Activated naive CD4-positive, alpha-beta T cell treated with anti-CD3 and anti-CD28 coated beads for 36 hours (primary cell): Measurements from ENCODE around the gene GYPB. TPM values are rescaled to one million over a fixed set of nuclear protein-coding genes. Genes with fewer than 3 reads are reported as not detected.
"Not testable (repeated sequence)": the region's sequence is repeated elsewhere in the genome, so short reads cannot be mapped to it uniquely, and the experiment has no call there.

ENCODE experiments used
- CTCF ChIA-PET: fragments of 350-600 bp; sonication (Branson Sonifier 250); formaldehyde crosslinking; loops from one replicate; lab custom pipeline; 2021; ENCODE audit warnings: antibody characterized with exemption; lab: Charles Lee
- DNase-seq: peaks from one replicate; pipeline ENCODE4 v3.0.0-alpha.2; 2020
- H3K27ac Mint-ChIP-seq: one replicate; pipeline ENCODE4 v1.8.0; 2021; ENCODE audit warnings: mild to moderate bottlenecking, mixed read lengths
- H3K27me3 Mint-ChIP-seq: one replicate; pipeline ENCODE4 v1.8.0; 2021; ENCODE audit warnings: low read depth, mixed read lengths
- H3K36me3 Mint-ChIP-seq: one replicate; pipeline ENCODE4 v1.8.0; 2021; ENCODE audit warnings: low read depth, mixed read lengths
- H3K4me1 Mint-ChIP-seq: one replicate; pipeline ENCODE4 v1.8.0; 2021; ENCODE audit warnings: low read depth, mixed read lengths
- H3K4me3 Mint-ChIP-seq: one replicate; pipeline ENCODE4 v1.8.0; 2021; ENCODE audit warnings: mild to moderate bottlenecking, moderate library complexity, mixed read lengths
- H3K9me3 Mint-ChIP-seq: one replicate; pipeline ENCODE4 v1.8.0; 2021; ENCODE audit warnings: mixed read lengths
- intact Hi-C: fragments of 100-400 bp; cut with micrococcal nuclease; formaldehyde crosslinking; loops from one replicate; pipeline ENCODE4 v1.15.1; 2023
- total RNA-seq, 2 experiments: library from RNA; stranded (reverse); gene quantifications; one replicate each; pipeline ENCODE4 v1.2.3, GENCODE V29; 2021

Gene GYPB
- total RNA-seq = not detected

- H3K4me1 Mint-ChIP-seq, H3K27ac Mint-ChIP-seq, H3K4me3 Mint-ChIP-seq, intact Hi-C loops, H3K9me3 Mint-ChIP-seq, CTCF ChIA-PET, H3K36me3 Mint-ChIP-seq, H3K27me3 Mint-ChIP-seq, DNase-seq: not testable (repeated sequence)
Observed at GRCh38 chr4:144019277-144019676, at the start of gene GYPB. GYPB (minus strand) TSS chr4:144019380; CDS start chr4:144019287, 93 bp downstream.

- H3K27ac Mint-ChIP-seq, CTCF ChIA-PET, H3K36me3 Mint-ChIP-seq, H3K27me3 Mint-ChIP-seq, H3K4me3 Mint-ChIP-seq, H3K4me1 Mint-ChIP-seq, intact Hi-C loops, DNase-seq: not testable (repeated sequence)
- H3K9me3 Mint-ChIP-seq = peaks cover 12% of the 10 kb centered on the region
Observed at GRCh38 chr4:144061556-144061955, 42.4 kb upstream of the GYPB start.

- H3K27me3 Mint-ChIP-seq, CTCF ChIA-PET, H3K36me3 Mint-ChIP-seq, H3K27ac Mint-ChIP-seq, H3K4me1 Mint-ChIP-seq, DNase-seq, intact Hi-C loops, H3K4me3 Mint-ChIP-seq: not testable (repeated sequence)
- peaks cover 12% of the 10 kb centered on the region for H3K9me3 Mint-ChIP-seq
Observed at GRCh38 chr4:144060234-144060859, 41.2 kb upstream of the GYPB start.

- Mint-ChIP-seq H3K4me1 (no peaks in the 10 kb centered on the region), H3K27ac (no peak overlapping the region), H3K27me3 (peaks cover 8% of the 10 kb centered on the region), H3K9me3 (peaks cover 9% of the 10 kb centered on the region), H3K4me3 (no peak overlapping the region), H3K36me3 (peaks cover 4% of the 10 kb centered on the region)
- no peak for DNase-seq
- intact Hi-C loops = no loop called here
- CTCF ChIA-PET = no interaction called here
Observed at GRCh38 chr4:144056800-144057199, 37.6 kb upstream of the GYPB start.

GRCh38 chr4:144055336-144055735, 36.2 kb upstream of the GYPB start:
- CTCF ChIA-PET, H3K27me3 Mint-ChIP-seq, H3K4me1 Mint-ChIP-seq, H3K36me3 Mint-ChIP-seq, intact Hi-C loops, H3K4me3 Mint-ChIP-seq, H3K9me3 Mint-ChIP-seq, H3K27ac Mint-ChIP-seq, DNase-seq: not testable (repeated sequence)

GRCh38 chr4:144051494-144051893, 32.3 kb upstream of the GYPB start:
- H3K9me3 Mint-ChIP-seq, intact Hi-C loops, H3K27me3 Mint-ChIP-seq, H3K27ac Mint-ChIP-seq, H3K4me1 Mint-ChIP-seq, H3K4me3 Mint-ChIP-seq, DNase-seq, H3K36me3 Mint-ChIP-seq, CTCF ChIA-PET: not testable (repeated sequence)

- CTCF ChIA-PET, H3K27me3 Mint-ChIP-seq, DNase-seq, H3K4me1 Mint-ChIP-seq, H3K9me3 Mint-ChIP-seq, intact Hi-C loops, H3K27ac Mint-ChIP-seq, H3K36me3 Mint-ChIP-seq, H3K4me3 Mint-ChIP-seq: not testable (repeated sequence)
Observed at GRCh38 chr4:144050631-144051030, 31.5 kb upstream of the GYPB start.

- H3K27ac Mint-ChIP-seq, H3K9me3 Mint-ChIP-seq, H3K27me3 Mint-ChIP-seq, H3K4me3 Mint-ChIP-seq, CTCF ChIA-PET, intact Hi-C loops, H3K36me3 Mint-ChIP-seq, DNase-seq, H3K4me1 Mint-ChIP-seq: not testable (repeated sequence)
Observed at GRCh38 chr4:144049495-144050424, 30.6 kb upstream of the GYPB start.

- not testable (repeated sequence) for H3K36me3 Mint-ChIP-seq
Observed at GRCh38 chr4:144044936-144045335, 25.8 kb upstream of the GYPB start.

GRCh38 chr4:144032580-144032979, 13.4 kb upstream of the GYPB start:
- H3K27ac Mint-ChIP-seq, DNase-seq, H3K4me1 Mint-ChIP-seq, intact Hi-C loops, CTCF ChIA-PET, H3K36me3 Mint-ChIP-seq, H3K27me3 Mint-ChIP-seq, H3K9me3 Mint-ChIP-seq, H3K4me3 Mint-ChIP-seq: not testable (repeated sequence)

More at GRCh38 chr4:144044936-144045335, 25.8 kb upstream of the GYPB start:
- H3K4me3 Mint-ChIP-seq, H3K27ac Mint-ChIP-seq, H3K9me3 Mint-ChIP-seq, DNase-seq, intact Hi-C loops, H3K4me1 Mint-ChIP-seq, H3K27me3 Mint-ChIP-seq, CTCF ChIA-PET: not testable (repeated sequence)

- CTCF ChIA-PET, H3K27ac Mint-ChIP-seq, H3K36me3 Mint-ChIP-seq, H3K4me1 Mint-ChIP-seq, H3K9me3 Mint-ChIP-seq, DNase-seq, H3K27me3 Mint-ChIP-seq, H3K4me3 Mint-ChIP-seq, intact Hi-C loops: not testable (repeated sequence)
Observed at GRCh38 chr4:144031875-144032274, 12.7 kb upstream of the GYPB start.

- H3K9me3 Mint-ChIP-seq, CTCF ChIA-PET, H3K36me3 Mint-ChIP-seq, DNase-seq, H3K4me1 Mint-ChIP-seq, H3K27ac Mint-ChIP-seq, intact Hi-C loops, H3K4me3 Mint-ChIP-seq, H3K27me3 Mint-ChIP-seq: not testable (repeated sequence)
Observed at GRCh38 chr4:144031369-144031768, 12.2 kb upstream of the GYPB start.

- H3K4me3 Mint-ChIP-seq, H3K27me3 Mint-ChIP-seq, CTCF ChIA-PET, H3K27ac Mint-ChIP-seq, H3K9me3 Mint-ChIP-seq, DNase-seq, H3K4me1 Mint-ChIP-seq, H3K36me3 Mint-ChIP-seq, intact Hi-C loops: not testable (repeated sequence)
Observed at GRCh38 chr4:144030708-144031107, 11.5 kb upstream of the GYPB start.
